Measurements from ENCODE around the gene KRTAP4-9.
A peak's percentile ranks its signal among the peaks of the same experiment; 100 is the strongest.
"Not testable (repeated sequence)": the region's sequence is repeated elsewhere in the genome, so short reads cannot be mapped to it uniquely, and the experiment has no call there.

KRTAP4-9 gene

GRCh38 chr17:41105347-41105746, at the start of gene KRTAP4-9:
TSS of gene KRTAP4-9 (plus strand) at chr17:41105389. CDS start at chr17:41105389, 0 bp downstream.
- H3K4me3 ChIP-seq; DNase-seq (ENCODE audit: low spot score); H3K27ac ChIP-seq: not testable (repeated sequence)

DNA sequence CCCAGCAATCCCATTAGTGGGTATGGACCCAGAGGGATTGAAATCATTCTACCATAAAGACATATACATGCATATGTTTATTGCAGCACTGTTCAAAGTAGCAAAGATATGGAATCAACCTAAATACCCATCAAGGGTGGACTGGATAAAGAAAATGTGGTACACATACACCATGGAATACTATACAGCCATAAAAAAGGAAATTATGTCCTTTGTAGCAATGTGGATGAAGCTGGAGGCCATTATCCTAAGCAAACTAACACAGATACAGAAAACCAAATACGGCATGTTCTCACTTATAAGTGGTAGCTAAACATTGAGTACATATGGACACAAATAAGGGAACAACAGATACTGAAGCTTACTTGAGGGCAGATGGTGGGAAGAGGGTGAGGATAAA, 47.6 kb upstream of the KRTAP4-9 start:
- no peak overlapping the region for H3K27ac ChIP-seq
- H3K4me3 ChIP-seq = no peak overlapping the region
- no peak for TF ChIP-seq CTCF (IDR thresholded peaks at IDR 0.05)
- no peak for DNase-seq (ENCODE audit: low spot score)

DNA sequence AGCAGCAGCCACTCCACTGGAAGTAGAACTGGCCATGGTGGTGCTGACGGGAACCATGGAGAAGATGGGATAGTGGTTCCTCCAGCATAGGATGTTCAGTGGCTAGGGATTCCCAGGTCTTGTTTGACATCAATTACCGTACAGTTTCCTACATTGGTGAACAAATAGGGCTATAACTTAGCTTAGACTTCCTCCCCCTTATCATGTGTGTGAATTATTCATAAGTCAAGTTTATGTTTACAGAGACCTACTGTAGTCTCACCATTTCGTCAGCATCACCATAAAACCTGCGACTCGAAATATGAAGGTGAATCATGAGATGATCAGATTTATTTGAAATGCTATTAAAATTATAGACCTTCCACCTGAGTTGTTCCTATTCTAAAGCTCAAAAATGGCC, 46.4 kb upstream of the KRTAP4-9 start:
- no peak for DNase-seq (ENCODE audit: low spot score)
- no peak overlapping the region for H3K27ac ChIP-seq
- TF ChIP-seq CTCF (IDR thresholded peaks at IDR 0.05) = no peak
- no peak overlapping the region for H3K4me3 ChIP-seq

GRCh38 chr17:41059276-41060051, 45.7 kb upstream of the KRTAP4-9 start:
- not testable (repeated sequence) for H3K27ac ChIP-seq; DNase-seq (ENCODE audit: low spot score); H3K4me3 ChIP-seq

DNA sequence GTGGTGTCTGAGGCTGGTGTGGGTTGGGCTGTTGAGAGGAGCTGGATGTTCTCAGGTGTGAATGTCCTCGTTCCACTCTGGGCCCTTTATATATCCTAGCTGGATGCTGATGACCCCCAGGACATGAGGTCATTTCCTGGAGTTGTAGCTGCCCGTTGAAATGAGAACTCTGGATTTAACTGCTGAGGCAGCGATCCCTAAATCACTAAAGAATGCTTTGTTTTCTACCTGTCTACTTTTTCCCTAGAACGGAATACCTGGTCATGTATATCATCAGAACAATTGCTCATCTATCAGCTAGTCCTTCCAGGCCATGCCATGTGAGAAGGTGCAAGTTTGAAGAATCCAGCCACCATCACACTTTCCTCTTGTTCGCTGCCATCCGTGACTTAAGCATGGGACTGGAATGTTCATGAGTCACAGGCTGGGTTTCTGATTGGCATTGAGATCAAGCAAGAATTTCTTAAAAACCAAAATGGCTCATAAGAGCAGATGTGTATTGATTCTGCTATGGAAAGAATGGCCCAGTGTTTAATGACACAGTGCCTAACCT, 45.1 kb upstream of the KRTAP4-9 start, which contains the start of gene KRTAP2-3:
Gene KRTAP2-3, minus strand, starts transcription at position 63 of the 553 bp plus-strand sequence. CDS start 64 bp downstream, outside the sequence.
- DNase-seq (ENCODE audit: low spot score) = no peak
- Histone ChIP-seq H3K27ac (no peak within 1 kb of the TSS), H3K4me3 (no peak within 1 kb of the TSS)
- no peak for TF ChIP-seq CTCF (IDR thresholded peaks at IDR 0.05)

GRCh38 chr17:41061964-41062363, 43.2 kb upstream of the KRTAP4-9 start:
- TF ChIP-seq CTCF (IDR thresholded peaks at IDR 0.05) = no peak
- peak overlapping the region in 1 of 2 donors; percentile 44 for H3K27ac ChIP-seq
- no peak for DNase-seq (ENCODE audit: low spot score)
- H3K4me3 ChIP-seq = no peak overlapping the region

GRCh38 chr17:41063449-41063848, 41.7 kb upstream of the KRTAP4-9 start:
- Histone ChIP-seq H3K4me3 (no peak overlapping the region), H3K27ac (no peak overlapping the region)
- TF ChIP-seq CTCF (IDR thresholded peaks at IDR 0.05) = no peak
- no peak for DNase-seq (ENCODE audit: low spot score)

DNA sequence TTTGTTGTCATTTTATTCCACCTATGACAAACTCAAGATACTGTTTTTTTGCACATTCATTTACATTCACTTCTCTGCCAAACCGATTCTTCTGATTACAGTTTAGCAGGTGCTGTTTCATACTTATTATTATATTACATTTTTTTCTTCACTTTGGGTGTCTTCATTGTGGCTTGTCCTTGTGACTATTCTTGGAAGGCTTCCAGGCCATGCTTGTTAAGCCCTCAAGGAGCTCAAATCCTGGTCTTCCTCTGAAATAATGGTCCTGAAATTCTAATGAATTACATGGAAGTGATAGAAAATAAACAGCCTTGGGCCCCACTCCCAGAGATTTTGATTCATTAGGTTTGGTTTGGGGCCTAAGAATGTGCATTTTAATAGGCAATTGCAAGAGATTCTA, 40.9 kb upstream of the KRTAP4-9 start:
- H3K4me3 ChIP-seq = no peak overlapping the region
- no peak for DNase-seq (ENCODE audit: low spot score)
- TF ChIP-seq CTCF (IDR thresholded peaks at IDR 0.05) = no peak
- no peak overlapping the region for H3K27ac ChIP-seq

DNA sequence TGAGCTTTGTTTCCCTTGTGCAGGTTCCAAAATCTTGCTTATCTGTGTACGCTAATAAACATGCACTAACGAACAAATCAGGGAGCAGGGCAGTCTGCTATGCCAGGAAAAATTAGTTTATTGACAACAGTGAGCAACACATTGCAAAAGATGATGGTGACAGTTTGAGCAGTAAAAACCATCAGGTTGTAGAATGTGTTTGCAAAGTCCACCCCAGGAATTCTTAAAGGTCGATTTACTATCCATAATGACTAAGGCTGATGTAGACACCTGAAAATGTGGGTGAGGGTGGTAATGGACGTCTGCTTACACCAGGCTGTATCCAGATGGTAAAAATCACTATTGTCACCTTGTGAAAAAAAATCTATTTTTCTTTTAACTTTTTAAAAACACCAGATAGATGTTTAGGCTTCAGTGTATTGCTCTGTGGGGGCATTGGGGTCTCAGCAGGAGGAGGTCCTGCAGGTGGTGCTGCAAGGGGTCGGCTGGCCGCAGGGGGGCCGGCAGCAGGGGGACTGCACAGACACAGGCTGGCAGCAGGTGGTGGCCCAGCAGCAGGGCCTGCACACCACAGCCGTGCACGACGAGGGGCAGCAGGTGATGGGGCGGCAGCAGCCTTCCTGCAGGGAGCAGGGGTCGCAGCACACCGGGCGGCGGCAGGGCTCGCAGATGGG, 40.0 kb upstream of the KRTAP4-9 start:
- not testable (repeated sequence) for DNase-seq (ENCODE audit: low spot score); H3K4me3 ChIP-seq; H3K27ac ChIP-seq

Data from coronary artery (tissue), 2 donors.